Measurements from ENCODE around the gene COLGALT1.

The COLGALT1 gene

DNA sequence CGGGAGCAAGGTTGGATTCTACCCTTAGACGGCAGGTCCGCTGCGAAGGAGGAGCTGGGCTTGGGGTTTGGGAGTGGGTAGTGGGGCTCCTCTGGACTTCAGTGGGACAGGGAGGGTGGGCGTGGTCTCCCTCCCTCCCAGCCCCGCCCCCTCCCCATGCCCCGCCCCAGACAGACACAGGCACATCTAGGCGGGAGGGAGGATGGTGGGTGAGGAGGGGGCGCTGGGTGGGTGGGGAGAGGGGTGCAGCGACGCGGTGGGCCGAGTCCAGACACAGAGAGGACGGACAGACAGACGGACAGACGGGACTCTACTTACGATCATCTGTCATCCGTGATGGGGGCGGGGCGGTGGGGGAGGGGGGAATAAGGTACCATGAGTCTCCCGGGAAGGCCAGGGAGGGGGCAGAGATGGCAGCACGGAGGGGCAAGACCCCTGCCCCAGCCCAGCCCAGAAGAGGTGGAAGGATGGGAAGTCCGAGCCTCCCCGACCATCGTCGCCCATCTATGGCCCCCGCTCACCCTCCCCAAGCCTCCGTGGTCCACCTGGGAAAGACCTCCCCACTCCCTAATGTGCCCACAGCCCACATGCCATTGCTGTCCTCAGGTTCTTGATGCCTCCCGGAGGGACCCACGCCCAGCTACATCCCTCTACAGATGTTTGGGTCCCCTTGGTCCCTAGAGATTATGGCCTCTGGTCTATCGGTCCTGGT, 67.9 kb downstream of the COLGALT1 start:
- DNase-seq = no peak
- Histone ChIP-seq H3K36me3 (ENCODE audit: control insufficient read depth in 4 of 4, insufficient read depth in 4 of 4, low read length in 3 of 4) (no peaks in the 10 kb centered on the region), H3K27ac (ENCODE audit: insufficient read depth in 1 of 2, low read depth in 1 of 2, low read length in 2 of 2, poor library complexity in 1 of 2, severe bottlenecking in 2 of 2) (no peak overlapping the region), H3K4me1 (ENCODE audit: control extremely low read depth in 1 of 4, control insufficient read depth in 4 of 4, insufficient read depth in 4 of 4, low read length in 3 of 4) (peaks cover 0 to 4% (median 0%) of the 10 kb centered on the region in 4 experiments), H3K27me3 (replicated peaks in 2 of 5; ENCODE audit: control insufficient read depth in 4 of 5, insufficient read depth in 5 of 5, low read length in 4 of 5) (peaks cover 0 to 4% (median 0%) of the 10 kb centered on the region in 5 experiments), H3K4me3 (ENCODE audit: control insufficient read depth in 1 of 7, extremely low read depth in 1 of 7, insufficient read depth in 4 of 7, low read depth in 2 of 7, low read length in 6 of 7) (no peak overlapping the region), H3K9me3 (ENCODE audit: control extremely low read depth in 1 of 5, control insufficient read depth in 4 of 5, insufficient read depth in 2 of 5, low read depth in 1 of 5, low read length in 4 of 5) (peaks cover 0 to 10% (median 4%) of the 10 kb centered on the region in 5 experiments)
- ChIA-PET CTCF (interaction anchor here (1.4 kb wide), 1 partner anchor 144 kb away, joined by 3 read pairs; no protein-coding TSS in a partner anchor), POLR2A (no interaction called here)
- 94% methylated on average over 19 of the region's 31 CpGs for WGBS (ENCODE audit: insufficient coverage)

DNA sequence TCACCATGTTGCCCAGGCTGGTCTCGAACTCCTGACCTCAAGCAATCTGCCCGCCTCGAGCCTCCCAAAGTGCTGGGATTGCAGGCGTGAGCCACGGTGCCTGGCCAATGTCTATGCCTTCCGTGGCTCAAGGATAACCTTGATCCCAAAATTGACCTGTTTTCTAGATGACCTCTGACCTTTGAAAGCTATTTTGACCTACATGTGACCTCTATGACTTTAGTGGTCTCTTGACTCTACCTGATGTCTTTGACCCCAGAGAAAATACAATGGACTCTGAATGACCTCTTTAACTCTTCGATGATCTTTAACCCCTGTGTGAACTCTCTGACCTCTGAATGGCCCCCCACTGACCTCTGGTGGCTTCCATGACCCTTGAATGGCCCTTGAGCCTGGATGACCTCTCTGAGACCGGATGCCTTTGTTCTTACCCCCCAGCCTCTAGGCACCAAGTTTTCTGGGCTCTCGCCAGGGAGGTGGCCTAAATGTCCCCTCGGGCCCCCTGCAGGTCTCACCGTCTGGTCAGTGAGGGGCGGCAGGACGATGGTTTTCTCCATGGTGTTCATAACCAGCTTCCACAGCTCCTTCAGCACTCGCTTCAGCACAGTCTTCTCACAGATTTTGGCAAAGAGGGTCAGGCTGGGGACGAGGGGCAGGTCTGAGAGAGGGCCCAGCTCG, 69.0 kb downstream of the COLGALT1 start:
- H3K4me3 ChIP-seq (ENCODE audit: control insufficient read depth in 1 of 7, extremely low read depth in 1 of 7, insufficient read depth in 4 of 7, low read depth in 2 of 7, low read length in 6 of 7) = no peak overlapping the region
- WGBS (ENCODE audit: insufficient coverage) = 96% methylated on average over 15 of the region's 16 CpGs
- ChIA-PET CTCF (no interaction called here), POLR2A (no interaction called here)
- H3K36me3 ChIP-seq (ENCODE audit: control insufficient read depth in 4 of 4, insufficient read depth in 4 of 4, low read length in 3 of 4) = no peaks in the 10 kb centered on the region
- peaks cover 0 to 10% (median 4%) of the 10 kb centered on the region in 5 experiments for H3K9me3 ChIP-seq (ENCODE audit: control extremely low read depth in 1 of 5, control insufficient read depth in 4 of 5, insufficient read depth in 2 of 5, low read depth in 1 of 5, low read length in 4 of 5)
- peaks cover 0 to 4% (median 0%) of the 10 kb centered on the region in 4 experiments for H3K4me1 ChIP-seq (ENCODE audit: control extremely low read depth in 1 of 4, control insufficient read depth in 4 of 4, insufficient read depth in 4 of 4, low read length in 3 of 4)
- H3K27me3 ChIP-seq (replicated peaks in 2 of 5; ENCODE audit: control insufficient read depth in 4 of 5, insufficient read depth in 5 of 5, low read length in 4 of 5) = no peaks in the 10 kb centered on the region
- no peak for DNase-seq
- no peak overlapping the region for H3K27ac ChIP-seq (ENCODE audit: insufficient read depth in 1 of 2, low read depth in 1 of 2, low read length in 2 of 2, poor library complexity in 1 of 2, severe bottlenecking in 2 of 2)

DNA sequence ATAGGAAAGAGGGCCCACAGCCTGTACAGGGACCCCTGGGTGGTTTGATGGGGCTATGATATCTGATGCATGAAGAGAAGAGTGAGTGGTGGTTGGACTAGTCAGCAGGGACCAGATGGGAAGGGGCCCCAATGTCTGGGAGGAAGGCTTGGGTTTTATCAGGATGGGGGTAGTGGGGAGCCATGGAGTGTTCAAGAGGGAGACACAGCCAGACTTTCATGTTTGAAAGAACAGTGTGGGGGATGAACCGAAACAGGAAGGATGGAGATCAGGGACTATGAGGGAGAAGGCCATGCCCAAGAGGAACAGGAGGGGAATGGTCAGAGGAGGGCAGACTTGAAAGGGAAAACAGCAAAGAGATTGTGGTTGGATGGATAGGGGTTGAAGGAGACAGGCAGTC, 69.6 kb downstream of the COLGALT1 start:
- POLR2A ChIA-PET = no interaction called here
- H3K9me3 ChIP-seq (ENCODE audit: control extremely low read depth in 1 of 5, control insufficient read depth in 4 of 5, insufficient read depth in 2 of 5, low read depth in 1 of 5, low read length in 4 of 5) = peaks cover 0 to 10% (median 4%) of the 10 kb centered on the region in 5 experiments
- H3K27ac ChIP-seq (ENCODE audit: insufficient read depth in 1 of 2, low read depth in 1 of 2, low read length in 2 of 2, poor library complexity in 1 of 2, severe bottlenecking in 2 of 2) = no peak overlapping the region
- H3K4me3 ChIP-seq (ENCODE audit: control insufficient read depth in 1 of 7, extremely low read depth in 1 of 7, insufficient read depth in 4 of 7, low read depth in 2 of 7, low read length in 6 of 7) = no peak overlapping the region
- H3K36me3 ChIP-seq (ENCODE audit: control insufficient read depth in 4 of 4, insufficient read depth in 4 of 4, low read length in 3 of 4) = no peaks in the 10 kb centered on the region
- CTCF ChIA-PET = no interaction called here
- peaks cover 0 to 1% (median 0%) of the 10 kb centered on the region in 5 experiments for H3K27me3 ChIP-seq (replicated peaks in 2 of 5; ENCODE audit: control insufficient read depth in 4 of 5, insufficient read depth in 5 of 5, low read length in 4 of 5)
- no peak for DNase-seq
- WGBS (ENCODE audit: insufficient coverage) = 80% methylated on average over 1 of the region's 1 CpG
- peaks cover 0 to 4% (median 0%) of the 10 kb centered on the region in 4 experiments for H3K4me1 ChIP-seq (ENCODE audit: control extremely low read depth in 1 of 4, control insufficient read depth in 4 of 4, insufficient read depth in 4 of 4, low read length in 3 of 4)

DNA sequence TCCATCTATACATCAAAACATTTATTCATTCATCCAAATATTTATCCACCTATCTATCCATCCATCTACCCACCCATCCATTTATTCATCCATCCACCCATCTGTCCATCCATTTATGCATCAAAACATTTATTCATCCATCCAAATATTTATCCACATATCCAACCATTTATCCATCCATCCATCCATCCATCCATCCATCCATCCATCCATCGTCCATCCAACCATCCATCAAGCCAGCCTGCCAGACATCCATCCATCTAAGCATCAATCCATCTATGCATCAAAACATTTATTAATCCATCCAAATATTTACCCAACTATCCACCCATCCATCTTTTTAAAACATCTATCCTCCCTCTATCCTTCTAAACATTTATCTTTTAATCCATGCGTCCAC, 70.5 kb downstream of the COLGALT1 start:
- no peak overlapping the region for H3K4me3 ChIP-seq (ENCODE audit: control insufficient read depth in 1 of 7, extremely low read depth in 1 of 7, insufficient read depth in 4 of 7, low read depth in 2 of 7, low read length in 6 of 7)
- H3K36me3 ChIP-seq (ENCODE audit: control insufficient read depth in 4 of 4, insufficient read depth in 4 of 4, low read length in 3 of 4) = no peaks in the 10 kb centered on the region
- DNase-seq = no peak
- 94% methylated on average over 2 of the region's 2 CpGs for WGBS (ENCODE audit: insufficient coverage)
- peaks cover 0 to 1% (median 0%) of the 10 kb centered on the region in 5 experiments for H3K27me3 ChIP-seq (replicated peaks in 2 of 5; ENCODE audit: control insufficient read depth in 4 of 5, insufficient read depth in 5 of 5, low read length in 4 of 5)
- CTCF ChIA-PET = interaction anchor here (1.1 kb wide), 1 partner anchor 19 kb away, joined by 4 read pairs; no protein-coding TSS in a partner anchor
- no peak overlapping the region for H3K27ac ChIP-seq (ENCODE audit: insufficient read depth in 1 of 2, low read depth in 1 of 2, low read length in 2 of 2, poor library complexity in 1 of 2, severe bottlenecking in 2 of 2)
- H3K9me3 ChIP-seq (ENCODE audit: control extremely low read depth in 1 of 5, control insufficient read depth in 4 of 5, insufficient read depth in 2 of 5, low read depth in 1 of 5, low read length in 4 of 5) = peaks cover 0 to 10% (median 4%) of the 10 kb centered on the region in 5 experiments
- peaks cover 0 to 4% (median 0%) of the 10 kb centered on the region in 4 experiments for H3K4me1 ChIP-seq (ENCODE audit: control extremely low read depth in 1 of 4, control insufficient read depth in 4 of 4, insufficient read depth in 4 of 4, low read length in 3 of 4)
- POLR2A ChIA-PET = no interaction called here

DNA sequence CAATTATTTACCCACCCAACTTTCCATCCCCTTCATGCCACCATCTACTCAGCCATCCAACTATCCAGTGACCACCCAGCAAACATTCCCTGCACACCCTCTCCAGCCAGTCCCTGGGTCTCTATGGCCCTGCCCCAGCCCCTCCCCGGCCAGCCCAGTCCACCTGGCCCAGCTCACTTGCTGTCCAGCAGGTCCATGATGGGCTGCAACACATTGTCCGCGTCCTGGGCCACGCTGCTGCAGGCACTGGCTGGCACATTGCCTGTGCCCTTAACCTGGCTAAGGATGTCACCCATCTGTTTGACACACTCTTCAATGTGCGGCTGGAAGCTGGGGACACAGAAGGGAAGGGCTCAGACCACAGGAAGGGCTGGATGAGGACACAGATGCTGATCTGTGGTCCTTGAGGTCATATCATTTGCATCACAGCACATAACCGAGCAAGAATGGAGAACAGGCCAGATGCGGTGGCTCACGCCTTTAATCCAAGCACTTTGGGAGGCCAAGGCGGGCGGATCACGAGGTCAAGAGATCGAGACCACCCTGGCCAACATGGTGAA, 71.1 kb downstream of the COLGALT1 start:
- H3K27me3 ChIP-seq (replicated peaks in 2 of 5; ENCODE audit: control insufficient read depth in 4 of 5, insufficient read depth in 5 of 5, low read length in 4 of 5) = peaks cover 0 to 1% (median 0%) of the 10 kb centered on the region in 5 experiments
- WGBS (ENCODE audit: insufficient coverage) = 52% methylated on average over 9 of the region's 12 CpGs
- no peak overlapping the region for H3K4me3 ChIP-seq (ENCODE audit: control insufficient read depth in 1 of 7, extremely low read depth in 1 of 7, insufficient read depth in 4 of 7, low read depth in 2 of 7, low read length in 6 of 7)
- ChIA-PET CTCF (interaction anchor here (0.5 to 1.1 kb wide), 2 partner anchors 20 to 912 kb away, joined by 3 to 4 read pairs; no protein-coding TSS in a partner anchor), POLR2A (no interaction called here)
- H3K4me1 ChIP-seq (ENCODE audit: control extremely low read depth in 1 of 4, control insufficient read depth in 4 of 4, insufficient read depth in 4 of 4, low read length in 3 of 4) = peaks cover 0 to 4% (median 0%) of the 10 kb centered on the region in 4 experiments
- no peak overlapping the region for H3K27ac ChIP-seq (ENCODE audit: insufficient read depth in 1 of 2, low read depth in 1 of 2, low read length in 2 of 2, poor library complexity in 1 of 2, severe bottlenecking in 2 of 2)
- H3K9me3 ChIP-seq (ENCODE audit: control extremely low read depth in 1 of 5, control insufficient read depth in 4 of 5, insufficient read depth in 2 of 5, low read depth in 1 of 5, low read length in 4 of 5) = peaks cover 0 to 9% (median 3%) of the 10 kb centered on the region in 5 experiments
- DNase-seq = peak in 2 of 3 donors; percentile 66 to 77
- no peaks in the 10 kb centered on the region for H3K36me3 ChIP-seq (ENCODE audit: control insufficient read depth in 4 of 4, insufficient read depth in 4 of 4, low read length in 3 of 4)

DNA sequence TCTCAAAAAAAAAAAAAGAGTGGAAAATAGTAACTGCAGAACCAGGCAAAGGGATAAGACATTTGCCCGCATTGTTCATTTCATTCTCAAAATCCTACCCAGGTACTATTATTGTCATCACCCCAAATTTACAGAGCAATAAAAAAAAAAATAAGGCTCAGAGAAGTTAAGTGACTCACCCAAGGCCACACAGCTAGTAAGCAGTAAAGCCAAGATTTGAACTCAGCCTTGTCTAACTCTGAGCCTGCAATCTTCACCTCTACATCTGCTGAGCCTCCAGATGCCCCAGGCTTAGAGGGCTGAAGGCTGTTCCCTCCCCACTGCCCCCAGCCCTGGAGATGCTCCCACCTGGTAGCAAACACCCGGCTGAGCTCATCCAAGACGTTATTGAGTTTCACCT, 71.7 kb downstream of the COLGALT1 start:
- CTCF ChIA-PET = interaction anchor here (0.5 to 1.1 kb wide), 2 partner anchors 21 to 913 kb away, joined by 3 to 4 read pairs; no protein-coding TSS in a partner anchor
- 97% methylated on average over 3 of the region's 3 CpGs for whole genome bisulfite sequencing (ENCODE audit: insufficient coverage)
- POLR2A ChIA-PET = no interaction called here
- Histone ChIP-seq H3K27me3 (replicated peaks in 2 of 5; ENCODE audit: control insufficient read depth in 4 of 5, insufficient read depth in 5 of 5, low read length in 4 of 5) (peaks cover 0 to 1% (median 0%) of the 10 kb centered on the region in 5 experiments), H3K4me3 (ENCODE audit: control insufficient read depth in 1 of 7, extremely low read depth in 1 of 7, insufficient read depth in 4 of 7, low read depth in 2 of 7, low read length in 6 of 7) (no peak overlapping the region), H3K36me3 (ENCODE audit: control insufficient read depth in 4 of 4, insufficient read depth in 4 of 4, low read length in 3 of 4) (no peaks in the 10 kb centered on the region), H3K27ac (ENCODE audit: insufficient read depth in 1 of 2, low read depth in 1 of 2, low read length in 2 of 2, poor library complexity in 1 of 2, severe bottlenecking in 2 of 2) (no peak overlapping the region), H3K4me1 (ENCODE audit: control extremely low read depth in 1 of 4, control insufficient read depth in 4 of 4, insufficient read depth in 4 of 4, low read length in 3 of 4) (peaks cover 0 to 4% (median 0%) of the 10 kb centered on the region in 4 experiments), H3K9me3 (ENCODE audit: control extremely low read depth in 1 of 5, control insufficient read depth in 4 of 5, insufficient read depth in 2 of 5, low read depth in 1 of 5, low read length in 4 of 5) (peaks cover 0 to 2% (median 0%) of the 10 kb centered on the region in 5 experiments)
- DNase-seq = no peak

Data from common myeloid progenitor, CD34-positive (primary cell).